Ammon's horn (tissue), 1 donor: ENCODE data around the gene PCNP.
"Not testable (repeated sequence)": the region's sequence is repeated elsewhere in the genome, so short reads cannot be mapped to it uniquely, and the experiment has no call there.

Source experiments
- DNase-seq: peaks from one replicate; pipeline ENCODE4 v3.0.0-alpha.2; 2016; ENCODE audit warnings: low spot score

The PCNP gene, protein sequence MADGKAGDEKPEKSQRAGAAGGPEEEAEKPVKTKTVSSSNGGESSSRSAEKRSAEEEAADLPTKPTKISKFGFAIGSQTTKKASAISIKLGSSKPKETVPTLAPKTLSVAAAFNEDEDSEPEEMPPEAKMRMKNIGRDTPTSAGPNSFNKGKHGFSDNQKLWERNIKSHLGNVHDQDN

DNA sequence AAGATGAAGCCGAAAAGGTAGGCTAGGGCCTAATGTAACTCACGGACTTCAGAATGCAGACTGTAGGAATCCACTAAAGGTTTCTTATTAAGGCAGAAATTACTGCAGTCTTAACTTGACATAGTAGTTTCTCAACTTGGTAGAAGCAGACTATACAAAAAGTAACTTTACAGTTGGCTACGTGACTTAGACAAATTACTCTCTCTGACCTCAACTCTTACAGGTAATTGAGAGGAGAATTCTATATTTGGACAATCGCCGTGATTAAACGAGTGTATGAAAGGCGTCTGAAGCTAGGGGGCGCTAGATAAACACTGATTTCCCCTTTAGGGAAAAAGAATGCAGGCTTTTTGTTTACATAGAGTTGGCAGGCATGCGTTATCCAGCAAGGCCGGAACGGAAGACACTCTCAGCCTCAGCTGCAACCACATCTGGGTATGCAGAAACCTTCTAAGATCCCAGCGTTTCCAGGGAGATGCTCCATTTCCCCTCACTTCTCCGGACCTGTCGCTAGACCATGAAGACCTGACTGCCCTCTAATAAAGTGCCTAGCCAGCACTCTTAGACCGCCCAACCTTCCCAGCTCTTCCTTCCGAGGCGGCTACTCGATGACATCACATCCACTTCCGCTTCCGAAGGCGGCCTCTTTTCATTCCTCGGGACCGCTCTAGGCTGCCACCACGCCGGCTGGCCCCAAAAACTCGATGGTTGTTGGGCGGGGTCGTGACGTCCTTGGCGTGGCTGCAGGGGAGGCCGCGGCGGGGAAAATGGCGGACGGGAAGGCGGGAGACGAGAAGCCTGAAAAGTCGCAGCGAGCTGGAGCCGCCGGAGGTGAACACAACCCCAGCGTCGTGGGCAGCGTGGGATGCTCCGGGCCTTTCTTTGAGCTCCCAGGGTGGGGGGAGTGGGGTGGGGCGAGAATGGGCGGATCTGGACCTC is at the start of gene PCNP:
Gene PCNP (plus strand): TSS at position 732 of the 939 bp plus-strand sequence. CDS start 36 bp downstream, at position 768.
- peak; percentile 99 for DNase-seq

DNA sequence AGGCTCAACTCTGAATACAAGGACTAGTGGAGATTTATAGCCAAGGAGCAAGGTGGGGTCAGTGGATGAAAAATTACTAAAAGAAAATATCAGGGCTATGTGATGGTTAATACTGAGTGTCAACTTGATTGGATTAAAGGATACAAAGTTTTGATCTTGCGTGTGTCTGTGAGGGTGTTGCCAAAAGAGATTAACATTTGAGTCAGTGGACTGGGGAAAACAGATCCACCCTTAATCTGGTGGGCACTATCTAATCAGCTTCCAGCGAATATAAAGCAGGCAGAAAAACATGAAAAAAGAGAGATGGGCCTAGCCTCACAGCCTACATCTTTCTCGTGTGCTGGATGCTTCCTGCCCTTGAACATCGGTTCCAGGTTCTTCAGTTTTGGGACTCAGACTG is 46.5 kb upstream of the PCNP start:
- DNase-seq: no peak

DNA sequence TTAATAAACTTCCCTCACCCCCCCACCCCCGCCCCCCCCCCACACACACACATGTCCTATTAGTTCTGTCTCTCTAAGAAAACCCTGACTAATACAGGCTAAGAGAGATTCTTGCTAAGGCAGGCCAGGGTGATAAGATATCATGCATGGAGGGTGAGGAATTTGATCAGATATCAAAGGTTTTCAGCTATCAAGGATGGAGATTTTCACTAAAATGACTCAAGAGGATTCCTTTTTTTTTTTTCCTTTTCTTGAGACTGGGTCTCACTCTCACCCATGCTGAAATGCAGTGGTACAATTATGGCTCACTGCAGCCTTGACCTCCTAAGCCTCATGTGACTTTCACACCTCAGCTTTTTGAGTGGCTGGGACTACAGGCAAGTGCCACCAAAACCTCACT is 46.1 kb upstream of the PCNP start:
- DNase-seq: no peak

DNA sequence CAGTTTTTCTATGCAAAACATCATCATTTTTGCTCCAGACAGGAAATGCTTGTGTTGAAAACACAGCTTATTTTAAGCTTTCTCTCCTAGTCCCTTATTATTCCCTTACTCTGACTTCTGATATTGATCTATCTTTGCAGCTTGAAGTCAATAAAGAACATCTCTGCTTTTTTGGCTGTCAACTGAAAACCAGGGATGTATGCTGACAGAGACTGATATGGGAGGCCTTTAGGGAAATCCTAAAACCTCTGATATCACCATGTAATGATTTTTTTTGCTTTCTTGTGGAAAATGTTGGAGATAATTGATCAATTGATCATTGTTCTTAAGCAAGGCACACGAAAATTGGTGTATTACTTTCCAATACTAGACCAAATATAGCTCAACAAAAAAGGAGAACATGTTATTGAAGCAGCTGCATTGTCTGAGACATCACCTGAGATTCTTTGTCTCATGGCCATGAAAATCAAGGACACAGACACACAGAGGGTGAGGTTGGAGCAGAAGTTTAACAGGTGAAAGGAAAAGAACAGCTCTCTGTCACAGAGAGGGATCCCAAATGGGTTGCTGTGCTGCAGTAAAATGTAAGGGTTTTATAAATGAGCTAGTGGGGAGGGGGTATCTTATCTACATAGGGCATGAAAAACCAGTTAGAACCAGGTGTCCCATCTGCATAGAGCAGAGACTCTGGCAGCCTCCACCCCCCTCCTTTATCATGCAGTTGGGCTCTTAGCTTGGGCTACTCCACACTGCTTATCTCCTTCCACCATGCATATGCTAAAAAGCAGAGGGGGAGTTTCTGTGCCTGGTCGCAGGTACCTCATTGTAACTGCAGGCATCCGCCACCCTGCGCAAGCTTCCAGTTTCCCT is 43.9 kb upstream of the PCNP start:
- no peak for DNase-seq

DNA sequence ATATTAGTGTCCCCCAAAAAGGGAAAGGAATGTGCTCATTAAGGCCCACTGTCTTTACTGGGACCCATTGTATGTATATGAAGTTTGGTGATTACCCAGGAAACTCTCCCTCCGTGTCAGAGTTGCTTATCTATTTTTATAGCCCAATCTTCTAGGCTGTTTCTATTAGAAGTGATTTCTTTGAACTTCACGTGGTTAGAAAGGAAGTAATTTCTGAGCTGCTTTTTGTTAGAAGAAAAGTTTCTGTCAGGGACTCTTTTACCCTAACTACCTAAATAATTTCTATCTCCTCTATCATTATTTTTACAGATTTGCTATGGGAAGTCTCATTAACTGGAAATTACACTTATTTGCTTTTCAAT is 43.3 kb upstream of the PCNP start:
- no peak for DNase-seq

DNA sequence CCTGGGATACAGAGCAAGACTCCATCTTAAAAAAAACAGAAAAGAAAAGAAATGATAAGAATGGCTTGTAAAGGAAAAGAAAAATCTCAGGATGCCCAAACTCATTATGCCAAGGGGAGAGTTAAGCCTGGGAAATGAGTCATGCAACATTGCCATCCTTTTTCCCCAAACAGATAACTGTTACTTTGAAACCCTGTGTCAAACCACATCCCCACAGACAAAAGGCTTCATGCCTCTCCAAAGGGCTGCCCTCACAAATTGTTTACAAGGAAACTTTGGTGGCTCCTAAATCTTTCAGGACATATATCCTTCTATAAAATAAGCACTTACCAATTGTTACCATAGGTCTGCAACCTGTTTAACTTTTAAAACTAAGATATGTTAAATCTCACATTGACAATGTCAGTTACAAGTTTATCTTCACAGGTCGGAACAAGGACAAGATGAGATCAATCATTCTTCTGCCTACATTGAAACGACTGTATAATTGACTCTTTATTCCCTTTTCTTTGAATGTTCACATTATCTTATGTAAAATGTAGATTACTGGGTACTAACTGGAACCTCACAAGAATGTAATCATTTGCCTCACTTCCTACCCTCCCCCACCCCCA is 42.4 kb upstream of the PCNP start:
- no peak for DNase-seq

DNA sequence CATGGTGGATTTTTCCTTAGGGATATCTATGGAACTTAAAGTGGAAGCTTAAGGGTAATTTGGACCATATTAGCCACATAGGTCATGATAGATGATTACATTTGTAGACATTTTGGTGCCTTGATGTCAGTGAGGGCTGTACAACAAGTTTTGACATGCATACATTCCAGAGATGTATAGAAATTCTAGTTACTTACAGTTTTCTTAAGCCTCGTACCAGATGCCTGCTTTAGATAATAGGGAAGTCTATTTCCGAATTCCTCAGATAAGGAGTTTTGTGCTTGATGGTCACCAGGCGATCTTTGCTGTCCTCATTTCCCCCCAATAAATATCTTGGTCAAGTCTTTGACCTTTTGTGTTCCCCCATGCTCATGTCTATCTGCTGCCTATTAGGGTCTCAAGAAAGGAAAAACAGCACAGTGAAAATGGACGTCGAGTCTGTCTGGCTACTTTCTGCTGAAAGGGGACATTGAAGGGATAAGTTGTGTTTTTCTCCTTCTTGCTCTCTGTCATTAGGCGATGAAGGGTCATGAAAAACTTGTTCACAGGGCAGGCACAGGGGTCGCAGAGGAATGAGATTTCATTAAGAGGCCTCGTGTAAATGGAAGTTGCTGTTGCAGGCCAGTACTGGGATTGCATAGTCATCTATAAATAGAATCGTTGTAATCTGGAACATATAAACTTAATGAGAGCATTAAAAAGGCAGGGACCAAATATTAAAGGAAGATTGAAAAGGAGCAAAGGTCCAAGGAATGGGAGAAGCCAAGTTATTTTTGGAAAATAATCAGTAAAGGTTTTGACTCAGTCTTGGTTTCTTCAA is 41.0 kb upstream of the PCNP start:
- no peak for DNase-seq

DNA sequence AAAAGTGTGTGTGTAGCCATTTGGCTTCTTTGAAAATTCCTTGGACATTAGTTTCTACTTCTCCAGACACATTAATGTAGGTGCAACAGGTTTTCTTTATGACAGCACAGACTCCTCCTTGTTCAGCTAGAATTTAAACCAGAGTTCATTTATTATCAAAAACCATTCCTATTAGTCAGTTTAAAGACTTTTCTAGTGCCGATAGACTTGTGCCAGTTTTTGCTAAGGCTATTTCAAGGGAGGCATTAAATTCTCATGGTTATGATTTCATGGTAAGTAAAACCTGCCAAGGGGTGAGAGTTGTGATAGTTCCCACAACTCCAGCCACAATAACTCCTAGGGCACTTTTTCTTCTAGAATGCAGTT is 40.4 kb upstream of the PCNP start:
- DNase-seq: no peak

DNA sequence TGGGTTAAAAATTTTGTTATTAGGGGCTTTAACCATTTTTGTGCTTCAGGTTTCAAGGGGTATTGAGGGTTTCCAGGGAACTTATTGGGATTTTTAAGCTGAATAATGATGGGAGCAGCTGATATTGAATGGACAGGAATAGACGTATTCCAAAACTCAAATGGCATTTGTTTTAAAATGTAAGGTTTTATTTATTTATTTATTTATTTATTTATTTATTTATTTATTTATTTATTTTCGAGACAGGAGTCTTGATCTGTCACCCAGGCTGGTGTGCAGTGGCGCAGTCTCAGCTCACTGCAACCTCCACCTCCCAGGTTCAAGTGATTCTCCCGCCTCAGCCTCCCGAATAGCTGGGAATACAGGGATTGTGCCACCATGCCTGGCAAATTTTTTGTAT is 38.8 kb upstream of the PCNP start:
- no peak for DNase-seq

DNA sequence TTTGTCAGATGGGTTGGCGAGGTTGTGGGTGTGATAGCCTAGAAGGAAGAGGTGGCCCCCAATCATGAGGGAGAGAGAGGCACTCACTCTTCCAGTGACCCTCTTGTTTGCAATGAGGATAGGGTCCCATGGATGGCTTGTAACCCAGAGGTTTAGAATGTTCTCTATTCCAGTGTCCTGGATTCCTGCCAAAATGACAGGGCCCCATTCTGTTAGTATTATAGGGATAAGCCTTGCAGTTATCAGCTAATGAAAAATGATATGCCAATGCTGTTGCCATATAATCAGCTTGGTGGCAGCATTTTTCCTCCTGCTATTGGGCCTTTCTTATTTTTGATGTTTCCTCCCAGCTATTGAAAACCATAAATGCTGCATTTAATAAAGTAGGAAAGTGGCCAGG is 37.7 kb upstream of the PCNP start:
- no peak for DNase-seq

DNA sequence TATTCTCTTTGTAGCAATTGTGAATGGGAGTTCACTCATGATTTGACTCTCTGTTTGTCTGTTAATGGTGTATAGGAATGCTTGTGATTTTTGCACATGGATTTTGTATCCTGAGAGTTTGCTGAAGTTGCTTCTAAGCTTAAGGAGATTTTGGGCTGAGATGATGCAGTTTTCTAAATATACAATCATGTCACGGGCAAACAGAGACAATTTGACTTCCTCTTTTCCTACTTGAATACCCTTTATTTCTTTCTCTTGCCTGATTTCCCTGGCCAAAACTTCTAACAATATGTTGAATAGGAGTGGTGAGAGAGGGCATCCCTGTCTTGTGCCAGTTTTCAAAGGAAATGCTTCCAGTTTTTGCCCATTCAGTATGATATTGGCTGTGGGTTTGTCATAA is 37.0 kb upstream of the PCNP start:
- DNase-seq: not testable (repeated sequence)

DNA sequence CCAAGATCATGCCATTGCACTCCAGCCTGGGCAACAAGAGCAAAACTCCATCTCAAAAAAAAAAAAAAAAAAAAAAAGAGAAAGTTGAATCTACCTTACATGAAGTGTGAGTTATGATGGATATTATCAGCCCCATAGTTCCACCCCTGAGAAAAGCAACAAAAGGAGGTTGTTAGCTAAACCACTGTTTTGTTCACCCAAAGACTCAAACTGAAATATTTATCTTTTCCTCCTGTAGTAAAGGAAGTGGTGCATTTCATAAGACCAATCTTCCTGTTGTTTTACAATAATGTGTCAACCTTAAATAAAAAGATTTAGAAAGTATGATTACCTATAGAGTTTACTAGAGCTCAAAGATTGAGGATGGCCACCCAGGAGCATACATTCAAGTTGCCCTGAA is 31.0 kb upstream of the PCNP start:
- DNase-seq: no peak

DNA sequence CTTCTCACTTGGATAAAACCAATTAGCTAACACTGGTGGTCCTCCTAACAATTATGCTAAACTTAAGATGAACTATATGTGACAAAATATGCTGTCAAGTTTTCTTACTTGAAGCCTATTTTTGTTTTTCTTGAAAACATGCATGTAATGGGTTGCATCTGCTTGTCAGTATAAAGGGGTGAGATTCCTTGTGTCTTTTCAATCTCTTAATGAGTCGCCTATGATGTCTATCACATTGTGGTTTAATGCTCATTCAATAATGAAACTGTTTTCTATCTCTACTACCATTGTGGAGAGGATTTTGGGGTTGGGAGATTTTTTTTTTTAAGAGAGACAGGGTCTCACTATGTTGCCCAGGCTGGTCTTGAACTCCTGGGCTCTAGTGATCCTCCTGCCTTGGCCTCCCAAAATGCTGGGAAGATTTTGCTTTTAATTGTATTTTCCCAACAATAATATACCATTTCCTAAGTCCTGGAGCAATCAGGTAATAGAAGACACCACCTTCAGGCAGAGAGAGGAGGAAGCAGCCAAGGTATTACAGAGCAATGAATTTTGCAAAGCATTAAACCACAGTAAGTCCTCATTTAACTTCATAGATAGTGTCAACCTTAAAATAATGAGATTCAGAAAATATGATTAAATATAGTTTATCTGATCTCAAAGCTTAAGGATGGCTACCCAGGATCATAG is 29.7 kb upstream of the PCNP start:
- no peak for DNase-seq

DNA sequence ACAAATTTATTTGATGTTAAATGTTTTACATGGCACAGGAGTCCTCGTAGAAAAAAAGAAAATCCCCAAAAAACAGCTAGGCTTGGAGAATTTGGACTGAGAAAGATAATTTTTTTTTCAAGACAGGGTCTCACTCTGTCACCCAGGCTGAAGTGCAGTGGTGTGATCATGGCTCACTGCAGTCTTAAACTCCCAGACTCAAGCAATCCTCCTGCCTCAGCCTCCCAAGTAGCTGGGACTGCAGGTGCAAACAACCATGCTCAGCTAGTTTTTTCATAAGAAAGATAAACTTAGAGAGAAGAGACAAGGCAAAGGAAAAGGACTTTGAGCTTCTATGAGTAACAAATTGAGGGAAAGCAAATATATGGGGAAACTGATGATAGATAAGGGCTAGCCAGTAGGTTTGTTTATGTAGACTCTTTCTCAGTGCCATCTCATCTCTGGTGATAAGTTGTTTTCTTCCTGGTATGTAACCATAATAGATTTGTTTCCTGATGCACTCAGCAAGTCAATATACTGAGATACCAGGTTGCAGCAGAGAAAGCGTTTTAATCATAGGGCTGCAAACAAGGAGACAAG is 25.4 kb upstream of the PCNP start:
- no peak for DNase-seq

DNA sequence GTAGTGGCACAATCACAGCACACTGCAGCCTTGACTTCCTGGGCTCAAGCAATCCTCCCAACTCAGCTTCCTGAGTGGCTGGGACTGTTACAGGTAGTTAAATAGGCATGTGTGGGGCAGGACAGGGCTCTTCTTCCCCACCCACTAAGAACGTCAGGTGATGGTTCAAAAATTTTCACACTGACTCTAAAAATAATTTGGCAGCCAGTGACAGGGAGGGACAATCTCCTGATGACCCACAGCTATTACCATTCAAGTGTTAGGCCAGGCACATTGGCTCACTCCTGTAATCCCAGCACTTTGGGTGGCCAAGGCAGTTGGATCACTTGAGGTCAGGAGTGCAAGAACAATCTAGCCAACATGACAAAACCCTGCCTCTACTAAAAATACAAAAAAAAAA is 24.5 kb upstream of the PCNP start:
- DNase-seq: no peak

DNA sequence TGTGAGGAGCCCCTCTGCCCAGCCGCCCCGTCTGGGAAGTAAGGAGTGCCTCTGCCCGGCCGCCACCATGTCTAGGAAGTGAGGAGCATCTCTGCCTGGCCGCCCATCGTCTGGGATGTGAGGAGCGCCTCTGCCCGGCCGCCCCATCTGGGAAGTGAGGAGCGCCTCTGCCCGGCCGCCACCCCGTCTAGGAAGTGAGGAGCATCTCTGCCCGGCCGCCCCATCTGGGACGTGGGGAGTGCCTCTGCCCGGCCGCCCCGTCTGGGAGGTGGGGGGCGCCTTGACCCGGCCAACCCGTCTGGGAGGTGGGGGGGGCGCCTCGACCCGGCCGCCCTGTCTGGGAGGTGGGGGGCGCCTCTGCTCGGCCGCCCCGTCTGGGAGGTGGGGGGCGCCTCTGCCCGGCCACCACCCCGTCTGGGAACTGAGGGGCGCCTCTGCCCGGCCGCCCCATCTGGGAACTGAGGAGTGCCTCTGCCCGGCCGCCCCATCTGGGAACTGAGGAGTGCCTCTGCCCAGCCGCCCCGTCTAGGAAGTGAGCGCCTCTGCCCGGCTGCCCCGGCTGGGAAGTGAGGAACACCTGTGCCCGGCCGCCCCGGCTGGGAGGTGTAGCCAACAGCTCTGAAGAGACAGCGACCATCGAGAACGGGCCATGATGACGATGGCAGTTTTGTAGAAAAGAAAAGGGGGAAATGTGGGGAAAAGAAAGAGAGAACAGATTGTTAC is 22.5 kb upstream of the PCNP start:
- DNase-seq: not testable (repeated sequence)

DNA sequence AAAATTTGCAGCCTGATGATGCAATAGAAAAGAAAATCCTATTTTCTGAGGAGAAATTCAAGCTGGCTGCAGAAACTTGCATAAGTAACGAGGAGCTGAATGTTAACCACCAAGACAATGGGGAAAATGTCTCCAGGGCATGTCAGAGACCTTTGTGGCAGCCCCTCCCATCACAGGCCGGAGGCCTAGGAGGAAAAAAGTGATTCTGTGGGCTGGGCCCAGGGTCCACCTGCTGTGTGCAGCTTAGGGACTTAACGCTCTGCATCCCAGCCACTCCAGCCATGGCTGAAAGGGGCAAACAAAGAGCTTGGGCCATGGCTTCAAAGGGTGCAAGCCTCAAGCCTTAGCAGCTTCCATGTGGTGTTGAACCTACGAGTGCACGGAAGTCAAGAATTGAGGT is 20.6 kb upstream of the PCNP start:
- DNase-seq: not testable (repeated sequence)

DNA sequence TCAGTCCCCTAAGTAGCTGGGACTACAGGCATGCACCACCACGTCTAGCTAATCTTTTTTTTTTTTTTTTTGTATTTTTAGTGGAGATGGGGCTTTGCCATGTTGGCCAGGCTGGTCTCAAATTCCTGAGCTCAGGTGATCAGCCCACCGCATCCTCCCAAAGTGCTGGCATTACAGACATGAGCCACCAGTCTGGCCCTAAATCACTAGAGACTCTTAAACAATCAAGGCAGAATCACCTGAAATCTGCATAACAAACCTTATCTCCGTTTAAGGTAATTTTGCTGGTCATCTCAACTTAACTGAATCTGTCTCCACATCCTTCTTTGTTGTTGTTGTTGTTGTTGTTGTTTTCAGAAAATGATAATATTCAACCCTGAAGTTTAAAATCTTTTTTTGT is 17.9 kb upstream of the PCNP start:
- DNase-seq: no peak

DNA sequence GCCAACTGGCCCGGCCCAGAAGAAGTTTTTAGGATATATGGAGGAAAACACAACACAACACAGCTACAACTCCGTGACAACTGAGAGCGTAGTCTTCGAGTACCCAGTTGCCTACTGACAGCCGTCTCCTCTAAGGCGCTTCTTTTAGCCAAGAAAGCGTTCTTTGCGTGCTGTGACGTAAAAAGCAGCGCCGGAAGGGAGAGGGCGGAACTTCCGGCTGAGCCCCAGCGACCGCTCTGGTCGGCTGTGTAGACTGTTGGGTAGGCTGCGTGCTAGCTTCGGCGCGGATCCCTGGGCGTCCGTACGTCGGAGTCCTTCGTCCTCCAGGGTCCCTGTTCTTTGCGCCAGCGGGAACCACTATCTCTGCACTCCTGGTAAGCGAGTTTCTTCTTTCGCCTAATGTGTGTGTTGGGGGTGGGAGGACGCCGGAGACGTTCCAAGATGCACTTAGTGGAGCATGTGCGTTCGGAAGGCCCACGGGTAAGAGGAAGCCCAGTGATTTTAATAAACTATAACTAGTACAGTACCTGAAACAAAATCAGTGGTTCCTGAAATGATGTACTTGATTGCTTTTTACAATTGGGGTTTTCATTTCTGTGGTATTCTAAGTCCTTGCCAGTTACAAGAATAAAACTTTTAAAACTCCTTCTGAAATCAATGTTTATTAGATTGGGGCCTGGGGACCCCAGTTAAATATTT is 12.2 kb upstream of the PCNP start, which contains the start of gene TRMT10C:
Gene TRMT10C (plus strand): TSS at position 239 of the 699 bp plus-strand sequence. CDS start 2,914 bp downstream, outside the sequence.
- DNase-seq: peak; percentile 95
